Measurements from ENCODE around the gene PRPSAP2.
"Not testable (repeated sequence)": the region's sequence is repeated elsewhere in the genome, so short reads cannot be mapped to it uniquely, and the experiment has no call there.

The PRPSAP2 gene

GRCh38 chr17:18921485-18921884 is 63.6 kb downstream of the PRPSAP2 start:
- POLR2A ChIA-PET = no interaction called here
- no peak for TF ChIP-seq CTCF (IDR thresholded peaks at IDR 0.05; ENCODE audit: control extremely low read depth, extremely low read depth, low read depth, missing control alignments)
- no peak for DNase-seq (ENCODE audit: extremely low spot score)
- CTCF ChIA-PET = no interaction called here

- no peak for TF ChIP-seq CTCF (IDR thresholded peaks at IDR 0.05; ENCODE audit: control extremely low read depth, extremely low read depth, low read depth, missing control alignments)
- peak; percentile 65 for DNase-seq (ENCODE audit: extremely low spot score)
- CTCF ChIA-PET = no interaction called here
- POLR2A ChIA-PET = interaction anchor here (1.1 kb wide), 1 partner anchor 21 kb away, joined by 3 read pairs; no protein-coding TSS in a partner anchor
Observed at GRCh38 chr17:18921912-18922451, 64.1 kb downstream of the PRPSAP2 start.

- CTCF ChIA-PET; DNase-seq (ENCODE audit: extremely low spot score): not testable (repeated sequence)
- POLR2A ChIA-PET = interaction anchor here (1.1 kb wide), 1 partner anchor 22 kb away, joined by 3 read pairs; no protein-coding TSS in a partner anchor
Observed at GRCh38 chr17:18922596-18922995, 64.7 kb downstream of the PRPSAP2 start.

- CTCF ChIA-PET = interaction anchor here (3.0 kb wide), 1 partner anchor 35 kb away, joined by 11 read pairs; no protein-coding TSS in a partner anchor
- POLR2A ChIA-PET = interaction anchor here (0.7 kb wide), 2 partner anchors 72 to 1089 kb away, joined by 3 to 5 read pairs; no protein-coding TSS in a partner anchor
- no peak for TF ChIP-seq CTCF (IDR thresholded peaks at IDR 0.05; ENCODE audit: control extremely low read depth, extremely low read depth, low read depth, missing control alignments)
- DNase-seq (ENCODE audit: extremely low spot score) = no peak
Observed at GRCh38 chr17:18925187-18925586, 67.3 kb downstream of the PRPSAP2 start.

GRCh38 chr17:18928628-18929125 is 70.7 kb downstream of the PRPSAP2 start:
- no peak for TF ChIP-seq CTCF (IDR thresholded peaks at IDR 0.05; ENCODE audit: control extremely low read depth, extremely low read depth, low read depth, missing control alignments)
- CTCF ChIA-PET = interaction anchor here (2.0 kb wide), 1 partner anchor 33 kb away, joined by 6 read pairs; no protein-coding TSS in a partner anchor
- no peak for DNase-seq (ENCODE audit: extremely low spot score)
- POLR2A ChIA-PET = no interaction called here

- DNase-seq (ENCODE audit: extremely low spot score) = no peak
- ChIA-PET POLR2A (no interaction called here), CTCF (interaction anchor here (0.7 to 1.7 kb wide), 4 partner anchors 11 to 31 kb away, joined by 3 to 4 read pairs (median 4); no protein-coding TSS in a partner anchor)
- no peak for TF ChIP-seq CTCF (IDR thresholded peaks at IDR 0.05; ENCODE audit: control extremely low read depth, extremely low read depth, low read depth, missing control alignments)
Observed at GRCh38 chr17:18932360-18933055, 74.6 kb downstream of the PRPSAP2 start.
